Esophagus squamous epithelium (tissue), 5 donors: ENCODE results near the gene VIPR2. TPM values are rescaled to one million over a fixed set of nuclear protein-coding genes. Genes with fewer than 3 reads are reported as not detected.
"Not testable (repeated sequence)": the region's sequence is repeated elsewhere in the genome, so short reads cannot be mapped to it uniquely, and the experiment has no call there.

Experiments used
- DNase-seq: peaks from one replicate; lab custom pipeline; 2025; lab: John Stamatoyannopoulos, UW
- H3K27ac ChIP-seq, 4 donors: fragments of 200-600 bp; sonication (generic); one replicate each; pipeline ENCODE4 v1.5.1; 2016 to 2019; ENCODE audit warnings: mild to moderate bottlenecking in 1 of 4
- H3K27me3 ChIP-seq, 4 donors: fragments of 200-600 bp; sonication (generic); 1 replicate in 3 of 4; 2 replicates in 1 of 4; pipeline versions ENCODE4 v1.5.1 to v1.6.0; 2017 to 2021; ENCODE audit warnings: antibody characterized with exemption in 1 of 4
- H3K36me3 ChIP-seq, 3 donors: fragments of 200-600 bp; sonication (generic); one replicate each; pipeline ENCODE4 v1.5.1; 2016 to 2019
- H3K4me1 ChIP-seq, 3 donors: fragments of 200-600 bp; sonication (generic); one replicate each; pipeline ENCODE4 v1.5.1; 2017 to 2019
- H3K4me3 ChIP-seq, 4 donors: fragments of 200-600 bp; sonication (generic); 1 replicate in 3 of 4; 2 replicates in 1 of 4; pipeline ENCODE4 v1.5.1; 2016 to 2019; ENCODE audit warnings: mild to moderate bottlenecking in 2 of 4, moderate library complexity in 1 of 4
- H3K9me3 ChIP-seq, 3 donors: fragments of 200-600 bp; sonication (generic); one replicate each; pipeline ENCODE4 v1.5.1; 2016 to 2019
- CTCF ChIP-seq, 6 experiments: fragments of 450-650 bp in 4 of 6; fragments of 200-600 bp in 2 of 6; sonication (generic) in 2 of 6; IDR thresholded peaks; one replicate each; pipeline ENCODE4 v1.5.1; 2016 to 2019; ENCODE audit warnings: antibody characterized with exemption in 6 of 6, mild to moderate bottlenecking in 4 of 6, moderate library complexity in 4 of 6
- POLR2A ChIP-seq, 4 donors: fragments of 450-650 bp; IDR thresholded peaks; one replicate each; pipeline ENCODE4 v1.6.1; 2017; ENCODE audit warnings: antibody characterized with exemption in 4 of 4, mild to moderate bottlenecking in 4 of 4, moderate library complexity in 3 of 4
- WGBS, 2 donors: methylation state at CpG; one replicate each; pipeline ENCODE4 v1.1.5; 2018; 5-methylcytosine and 5-hydroxymethylcytosine counted together
- intact Hi-C: fragments of 100-400 bp; cut with DNase I; formaldehyde crosslinking; loops from one replicate; pipeline ENCODE4 v1.15.0; 2022
- total RNA-seq, 4 donors: library from RNA; depleted of rRNA; stranded (reverse); fragments of >200 nt; gene quantifications; one replicate each; pipeline ENCODE4 v1.1.0, GENCODE V29; 2016
- donor health status: DM: yes; HTN: yes; CAD: no.

VIPR2 gene
- total RNA-seq, 4 donors from 2014 or later: 0.18 to 2.1 (median 0.40) TPM

GRCh38 chr7:159006610-159007130 lies 138.0 kb downstream of the VIPR2 start:
- WGBS, 2 donors: 76 to 85% methylated on average over 6 to 12 of the region's 31 CpGs
- no peaks in the 10 kb centered on the region for H3K36me3 ChIP-seq
- no peak overlapping the region for H3K27ac ChIP-seq
- no peak for DNase-seq
- no peaks in the 10 kb centered on the region for H3K4me1 ChIP-seq
- TF ChIP-seq CTCF (IDR thresholded peaks at IDR 0.05) (no peak), POLR2A (IDR thresholded peaks at IDR 0.05) (no peak)
- intact Hi-C loops: no loop called here
- H3K27me3 ChIP-seq: no peaks in the 10 kb centered on the region
- no peak overlapping the region for H3K4me3 ChIP-seq
- H3K9me3 ChIP-seq: no peaks in the 10 kb centered on the region

DNA sequence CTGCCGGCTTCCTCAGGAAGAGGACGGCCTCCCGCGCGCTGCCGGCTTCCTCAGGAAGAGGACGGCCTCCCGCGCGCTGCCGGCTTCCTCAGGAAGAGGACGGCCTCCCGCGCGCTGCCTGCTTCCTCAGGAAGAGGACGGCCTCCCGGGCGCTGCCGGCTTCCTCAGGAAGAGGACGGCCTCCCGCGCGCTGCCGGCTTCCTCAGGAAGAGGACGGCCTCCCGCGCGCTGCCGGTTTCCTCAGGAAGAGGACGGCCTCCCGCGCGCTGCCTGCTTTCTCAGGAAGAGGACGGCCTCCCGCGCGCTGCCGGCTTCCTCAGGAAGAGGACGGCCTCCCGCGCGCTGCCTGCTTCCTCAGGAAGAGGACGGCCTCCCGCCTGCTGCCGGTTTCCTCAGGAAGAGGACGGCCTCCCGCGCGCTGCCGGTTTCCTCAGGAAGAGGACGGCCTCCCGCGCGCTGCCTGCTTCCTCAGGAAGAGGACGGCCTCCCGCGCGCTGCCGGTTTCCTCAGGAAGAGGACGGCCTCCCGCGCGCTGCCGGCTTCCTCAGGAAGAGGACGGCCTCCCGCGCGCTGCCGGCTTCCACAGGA lies 138.6 kb downstream of the VIPR2 start:
- H3K4me1 ChIP-seq, intact Hi-C loops: not testable (repeated sequence)
- no CpG with 5 or more reads among the region's 69 CpGs for WGBS, 2 donors

GRCh38 chr7:159005618-159006017 lies 139.0 kb downstream of the VIPR2 start:
- H3K4me1 ChIP-seq: no peaks in the 10 kb centered on the region
- TF ChIP-seq POLR2A (IDR thresholded peaks at IDR 0.05) (no peak), CTCF (IDR thresholded peaks at IDR 0.05) (no peak)
- no peaks in the 10 kb centered on the region for H3K27me3 ChIP-seq
- no peaks in the 10 kb centered on the region for H3K9me3 ChIP-seq
- intact Hi-C loops: no loop called here
- no peak overlapping the region for H3K4me3 ChIP-seq
- 81 to 87% methylated on average over 4 to 16 of the region's 18 CpGs for WGBS, 2 donors
- no peak overlapping the region for H3K27ac ChIP-seq
- no peaks in the 10 kb centered on the region for H3K36me3 ChIP-seq
- DNase-seq: no peak

More for the DNA sequence above, 138.6 kb downstream of the VIPR2 start:
- not testable (repeated sequence) for DNase-seq, H3K27ac ChIP-seq, H3K9me3 ChIP-seq, H3K27me3 ChIP-seq, H3K4me3 ChIP-seq, H3K36me3 ChIP-seq

DNA sequence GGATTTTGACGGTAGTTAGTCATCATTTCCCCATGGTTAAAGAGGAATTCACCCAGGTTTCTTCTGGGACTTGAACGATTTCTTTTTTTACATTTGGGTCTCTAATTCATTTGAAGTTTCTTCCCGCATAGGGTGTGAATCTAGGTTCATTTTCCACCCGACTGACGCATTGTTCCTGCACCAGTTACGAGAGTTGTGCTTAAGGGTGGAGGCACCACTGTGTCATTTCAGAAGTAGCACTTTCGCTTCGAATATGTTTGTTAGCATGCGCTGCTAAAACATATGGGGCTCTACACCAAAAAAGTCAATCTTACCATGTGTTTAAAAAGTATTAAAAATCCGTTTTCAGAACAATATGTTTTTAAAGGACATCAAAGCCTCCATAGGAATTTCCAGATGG lies 140.3 kb downstream of the VIPR2 start:
- no peak for TF ChIP-seq POLR2A (IDR thresholded peaks at IDR 0.05)
- TF ChIP-seq CTCF (IDR thresholded peaks at IDR 0.05): no peak
- Histone ChIP-seq H3K27ac (no peak overlapping the region), H3K9me3 (no peaks in the 10 kb centered on the region), H3K27me3 (peaks cover 0 to 2% (median 0%) of the 10 kb centered on the region in 4 donors), H3K4me1 (no peaks in the 10 kb centered on the region), H3K4me3 (no peak overlapping the region), H3K36me3 (no peaks in the 10 kb centered on the region)
- WGBS, 2 donors: 84 to 86% methylated on average over 10 of the region's 10 CpGs
- intact Hi-C loops: no loop called here
- no peak for DNase-seq

DNA sequence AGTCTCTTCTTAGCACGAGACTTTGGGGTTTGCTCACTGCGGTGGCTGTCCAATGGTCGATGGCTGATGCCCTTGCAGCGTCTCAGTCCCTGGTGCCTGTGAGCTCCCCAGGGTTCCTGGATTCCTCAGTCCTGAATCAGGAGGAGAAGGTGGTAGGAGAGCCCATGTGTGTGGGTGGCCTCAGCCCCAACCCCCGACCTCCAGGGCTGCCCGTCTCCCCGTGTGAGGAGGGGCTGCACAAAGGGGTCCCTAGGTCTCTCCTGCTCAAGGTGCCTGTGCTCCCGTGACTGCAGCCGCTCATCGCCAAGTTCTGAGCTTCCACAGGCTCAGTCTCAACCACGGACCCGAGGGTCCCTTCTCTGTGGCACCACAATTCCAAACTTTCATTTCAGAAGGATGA lies 142.9 kb downstream of the VIPR2 start:
- Histone ChIP-seq H3K27ac (no peak overlapping the region), H3K4me1 (peaks cover 0 to 9% (median 0%) of the 10 kb centered on the region in 3 donors), H3K4me3 (no peak overlapping the region), H3K27me3 (peaks cover 0 to 22% (median 0%) of the 10 kb centered on the region in 4 donors), H3K36me3 (no peaks in the 10 kb centered on the region), H3K9me3 (no peaks in the 10 kb centered on the region)
- DNase-seq: no peak
- no peak for TF ChIP-seq POLR2A (IDR thresholded peaks at IDR 0.05)
- no peak for TF ChIP-seq CTCF (IDR thresholded peaks at IDR 0.05)
- intact Hi-C loops: no loop called here
- 72 to 95% methylated on average over 4 to 10 of the region's 12 CpGs for WGBS, 2 donors
